Nephron (organoid): ENCODE results near the gene EFNB2.

ENCODE experiments used
- H3K27ac Mint-ChIP-seq, 3 experiments: 2 replicates each; pipeline ENCODE4 v1.8.0; 2020; ENCODE audit warnings: mixed read lengths in 3 of 3, mild to moderate bottlenecking in 2 of 3, moderate library complexity in 1 of 3
- H3K27me3 Mint-ChIP-seq: 2 replicates; pipeline ENCODE4 v1.8.0; 2021; ENCODE audit warnings: low read depth, mild to moderate bottlenecking, moderate library complexity, mixed read lengths
- H3K36me3 Mint-ChIP-seq: 2 replicates; pipeline ENCODE4 v1.8.0; 2020; ENCODE audit warnings: low read depth, mixed read lengths
- H3K4me1 Mint-ChIP-seq: 2 replicates; pipeline ENCODE4 v1.8.0; 2020; ENCODE audit warnings: mixed read lengths
- H3K4me3 Mint-ChIP-seq, 3 experiments: 2 replicates each; pipeline ENCODE4 v1.8.0; 2020; ENCODE audit warnings: mild to moderate bottlenecking in 3 of 3, mixed read lengths in 3 of 3, moderate library complexity in 2 of 3
- H3K9me3 Mint-ChIP-seq: 2 replicates; pipeline ENCODE4 v1.8.0; 2020; ENCODE audit warnings: mixed read lengths
- CTCF ChIP-seq, 3 experiments: fragments of 200-600 bp; sonication (generic); IDR thresholded peaks; one replicate each; pipeline ENCODE4 v1.5.0; 2021; ENCODE audit warnings: antibody characterized with exemption in 3 of 3; ENCODE audit not compliant: unreplicated experiment in 3 of 3

The EFNB2 gene

GRCh38 chr13:106514928-106515634, 20.4 kb downstream of the EFNB2 start:
- Mint-ChIP-seq H3K27ac (peak overlapping the region; percentile 1 to 23 (median 6)), H3K4me1 (peaks cover 44% of the 10 kb centered on the region), H3K27me3 (no peaks in the 10 kb centered on the region), H3K36me3 (peaks cover 42% of the 10 kb centered on the region), H3K4me3 (peak overlapping the region in 2 of 3 experiments; percentile 3 to 9), H3K9me3 (no peaks in the 10 kb centered on the region)
- no peak for TF ChIP-seq CTCF (IDR thresholded peaks at IDR 0.05; ENCODE audit: unreplicated experiment in 3 of 3)

- peaks cover 32% of the 10 kb centered on the region for H3K4me1 Mint-ChIP-seq
- no peak for TF ChIP-seq CTCF (IDR thresholded peaks at IDR 0.05; ENCODE audit: unreplicated experiment in 3 of 3)
- H3K36me3 Mint-ChIP-seq, result peaks cover 54% of the 10 kb centered on the region
- H3K27me3 Mint-ChIP-seq, result no peaks in the 10 kb centered on the region
- no peak overlapping the region for H3K4me3 Mint-ChIP-seq
- H3K9me3 Mint-ChIP-seq, result no peaks in the 10 kb centered on the region
- peak overlapping the region; percentile 2 to 52 (median 7) for H3K27ac Mint-ChIP-seq
These were observed 22.2 kb downstream of the EFNB2 start for GRCh38 chr13:106513025-106513983.

- Mint-ChIP-seq H3K4me3 (peak overlapping the region in 1 of 3 experiments; percentile 48), H3K9me3 (no peaks in the 10 kb centered on the region), H3K4me1 (peaks cover 9% of the 10 kb centered on the region), H3K27ac (peak overlapping the region; percentile 17 to 74 (median 47)), H3K27me3 (no peaks in the 10 kb centered on the region), H3K36me3 (peaks cover 70% of the 10 kb centered on the region)
- no peak for TF ChIP-seq CTCF (IDR thresholded peaks at IDR 0.05; ENCODE audit: unreplicated experiment in 3 of 3)
These were observed 27.7 kb downstream of the EFNB2 start for GRCh38 chr13:106507560-106508274.

- Mint-ChIP-seq H3K27ac (no peak overlapping the region), H3K4me1 (peaks cover 9% of the 10 kb centered on the region), H3K4me3 (no peak overlapping the region), H3K36me3 (peaks cover 69% of the 10 kb centered on the region), H3K9me3 (no peaks in the 10 kb centered on the region), H3K27me3 (no peaks in the 10 kb centered on the region)
- TF ChIP-seq CTCF (IDR thresholded peaks at IDR 0.05; ENCODE audit: unreplicated experiment in 3 of 3), result no peak
These were observed 29.2 kb downstream of the EFNB2 start for GRCh38 chr13:106506286-106506685.

GRCh38 chr13:106505732-106506131, 29.7 kb downstream of the EFNB2 start:
- Mint-ChIP-seq H3K36me3 (peaks cover 66% of the 10 kb centered on the region), H3K9me3 (no peaks in the 10 kb centered on the region), H3K4me1 (peaks cover 9% of the 10 kb centered on the region), H3K4me3 (no peak overlapping the region), H3K27me3 (no peaks in the 10 kb centered on the region), H3K27ac (peak overlapping the region in 1 of 3 experiments; percentile 41)
- no peak for TF ChIP-seq CTCF (IDR thresholded peaks at IDR 0.05; ENCODE audit: unreplicated experiment in 3 of 3)
